DMS53 treated with DMSO at 0.1 percent for 48 hours (cell line): ENCODE results near the gene NEDD1.

Experiments used
- DNase-seq: peaks from one replicate; lab custom pipeline; 2025; ENCODE audit not compliant: unreplicated experiment; lab: John Stamatoyannopoulos, UW

Gene NEDD1

DNA sequence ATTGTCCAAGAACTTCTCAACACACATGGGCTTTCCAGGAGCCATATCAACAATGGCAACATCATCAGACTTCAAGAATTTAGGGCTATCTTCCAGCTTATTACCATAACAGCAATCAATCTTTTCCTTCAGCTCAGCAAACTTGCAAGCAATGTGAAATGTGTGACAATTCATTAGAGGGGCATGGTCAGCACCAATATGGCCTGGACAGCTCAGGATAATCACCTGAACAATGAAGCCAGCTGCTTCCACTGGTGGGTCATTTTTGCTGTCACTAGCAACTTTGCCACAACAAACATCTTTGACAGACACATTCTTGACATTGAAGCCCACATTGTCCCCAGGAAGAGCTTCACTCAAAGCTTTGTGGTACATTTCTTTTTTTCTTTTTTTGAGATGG, 5.9 kb upstream of the NEDD1 start:
- DNase-seq, result no peak

DNA sequence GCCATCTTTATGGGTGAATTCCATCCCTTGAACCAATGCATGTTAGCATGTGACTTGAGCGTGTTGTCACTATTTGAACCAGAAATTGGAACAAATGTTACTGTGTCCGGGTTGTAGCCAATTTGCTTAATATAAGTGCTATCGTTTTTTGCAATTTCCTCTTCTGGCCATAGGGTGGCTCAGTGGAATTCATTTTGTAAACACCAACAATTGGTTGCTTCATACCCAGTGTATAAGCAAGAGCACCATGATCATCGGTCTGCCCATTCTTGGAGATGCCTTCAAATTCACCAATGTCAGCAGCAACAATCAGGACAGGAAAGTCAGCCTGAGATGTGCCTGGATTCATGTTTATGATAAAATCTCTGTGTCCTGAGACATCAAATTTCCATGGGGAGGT, 5.0 kb upstream of the NEDD1 start:
- no peak for DNase-seq

DNA sequence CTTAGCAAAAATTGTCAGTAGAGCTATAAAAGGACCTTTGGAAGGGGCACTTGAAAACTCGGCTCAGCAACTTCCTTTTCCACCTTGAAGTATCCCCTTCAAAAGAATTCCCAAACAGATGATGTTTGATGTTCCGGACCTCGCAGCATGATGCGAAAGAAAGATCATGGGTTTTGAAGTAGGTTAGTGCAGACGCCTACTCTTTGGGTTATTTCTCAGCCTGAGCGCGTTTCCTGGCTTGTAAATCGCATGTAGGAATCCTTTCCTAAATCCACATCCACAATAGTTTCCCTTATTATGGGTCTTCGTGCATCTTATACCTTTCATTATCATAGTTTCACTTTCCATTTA, 584 bp upstream of the NEDD1 start:
- no peak for DNase-seq

DNA sequence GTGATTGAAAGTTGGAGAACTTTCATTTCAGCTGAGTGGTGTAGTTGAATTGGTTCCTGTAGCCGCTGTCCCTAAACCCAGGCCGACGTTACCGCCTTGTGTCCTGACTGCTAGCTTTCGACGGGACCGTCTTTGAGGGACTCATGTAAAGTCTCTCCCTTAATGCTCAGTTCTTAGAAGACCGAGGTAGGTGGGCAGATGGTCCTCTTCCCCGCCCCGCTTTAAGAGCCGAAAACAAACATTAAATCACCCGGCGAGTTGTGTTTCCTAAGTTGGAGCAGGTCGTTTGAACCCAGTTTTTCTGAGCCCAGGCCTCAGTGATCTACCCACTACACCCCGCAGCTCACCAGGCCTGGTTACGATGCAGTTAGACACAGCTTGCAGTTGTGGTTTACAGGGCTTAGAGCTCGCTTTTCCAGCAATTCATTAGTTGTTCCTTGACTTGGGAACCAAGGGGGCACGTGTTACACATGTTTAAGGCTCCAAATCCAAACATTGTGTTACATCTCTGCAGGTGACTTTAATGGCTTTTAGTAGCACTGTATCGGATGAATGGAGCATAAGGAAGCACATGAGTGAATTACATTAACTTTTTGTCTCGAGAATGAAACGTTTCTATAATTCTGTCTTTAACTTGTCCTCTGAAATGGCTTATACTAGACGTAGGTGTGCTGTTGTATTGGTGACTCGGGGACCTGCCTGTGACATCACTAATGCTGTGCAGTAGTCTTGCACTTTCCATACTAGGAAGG, 790 bp downstream of the NEDD1 start:
- peak; percentile 36 for DNase-seq

DNA sequence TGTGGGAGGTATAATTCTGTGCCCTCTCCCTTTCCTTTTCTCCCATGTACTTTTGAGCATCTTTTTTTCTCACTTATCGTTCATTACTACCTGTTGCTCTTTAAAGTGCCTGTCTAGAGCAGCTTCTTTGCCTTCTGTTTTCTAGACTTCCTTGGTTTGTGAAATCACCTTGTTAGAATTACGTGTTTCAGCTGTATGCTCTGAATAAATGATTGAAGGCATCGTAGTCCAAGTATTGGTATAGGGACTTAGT, 1.3 kb downstream of the NEDD1 start:
- DNase-seq, result no peak

DNA sequence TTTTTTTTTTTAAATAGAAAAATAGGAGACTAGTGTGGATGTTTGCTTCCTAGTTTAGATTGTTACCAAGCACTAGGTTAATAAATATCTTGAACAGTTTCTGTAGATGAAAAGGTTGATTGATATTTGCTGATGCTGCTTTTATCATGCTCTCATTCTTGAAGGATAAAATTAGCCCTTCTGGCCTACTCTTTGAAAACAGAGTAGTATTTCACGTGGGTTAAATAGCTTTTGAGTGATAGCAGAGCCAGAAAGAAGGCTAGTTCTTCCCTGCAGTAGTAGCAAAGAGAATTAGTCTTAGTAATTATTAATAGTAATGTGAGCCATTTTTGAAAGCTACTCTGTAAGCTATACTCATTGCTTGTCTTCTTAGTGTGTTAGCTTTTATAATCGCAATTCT, 5.2 kb downstream of the NEDD1 start:
- no peak for DNase-seq

DNA sequence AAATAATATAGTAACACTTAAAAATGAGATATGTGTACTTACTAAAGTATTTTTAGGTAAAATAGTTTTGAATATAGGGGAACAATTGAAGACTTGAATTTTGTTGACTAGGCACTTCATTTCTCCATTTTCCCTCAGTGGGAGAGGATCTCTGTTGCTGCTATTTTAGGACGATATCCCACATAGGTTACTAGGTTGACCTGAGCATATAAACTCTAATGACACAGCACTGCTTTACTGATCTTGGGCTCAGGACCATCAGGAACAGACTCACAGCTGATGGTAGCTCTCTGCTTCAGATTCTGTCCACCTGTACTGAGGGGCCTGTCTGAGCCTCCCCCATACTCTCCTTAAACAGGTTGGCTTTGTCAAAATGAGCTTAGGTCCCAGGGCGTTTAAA, 5.9 kb downstream of the NEDD1 start:
- DNase-seq, result no peak

DNA sequence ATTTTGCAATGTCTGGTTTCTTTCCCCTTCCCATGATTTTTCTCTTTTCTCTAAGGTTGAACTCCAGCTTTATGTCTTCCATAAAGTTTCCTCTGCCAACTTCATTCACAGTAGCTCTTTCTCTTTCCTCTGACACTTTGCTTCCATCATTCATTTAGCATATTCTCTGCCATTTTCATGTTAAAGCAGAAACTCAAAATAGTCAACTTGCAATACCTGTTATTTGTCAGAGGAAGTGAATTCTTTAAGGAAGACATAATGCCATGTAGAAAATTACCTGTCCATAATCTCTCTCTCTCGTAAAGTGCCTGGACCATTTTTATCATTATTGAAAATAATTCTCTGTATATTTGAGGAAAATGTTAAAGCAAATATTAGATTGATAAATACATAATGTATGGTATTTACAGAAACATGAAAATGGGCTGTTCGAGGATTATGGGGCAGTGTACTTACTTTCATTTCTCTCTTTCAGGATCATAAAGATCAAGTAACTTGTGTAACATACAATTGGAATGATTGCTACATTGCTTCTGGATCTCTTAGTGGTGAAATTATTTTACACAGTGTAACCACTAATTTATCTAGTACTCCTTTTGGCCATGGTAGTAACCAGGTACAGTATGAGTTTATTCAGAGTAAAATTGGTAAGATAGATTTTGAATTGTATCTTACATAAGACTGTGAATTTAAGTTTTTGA, 12.6 kb downstream of the NEDD1 start:
- no peak for DNase-seq

DNA sequence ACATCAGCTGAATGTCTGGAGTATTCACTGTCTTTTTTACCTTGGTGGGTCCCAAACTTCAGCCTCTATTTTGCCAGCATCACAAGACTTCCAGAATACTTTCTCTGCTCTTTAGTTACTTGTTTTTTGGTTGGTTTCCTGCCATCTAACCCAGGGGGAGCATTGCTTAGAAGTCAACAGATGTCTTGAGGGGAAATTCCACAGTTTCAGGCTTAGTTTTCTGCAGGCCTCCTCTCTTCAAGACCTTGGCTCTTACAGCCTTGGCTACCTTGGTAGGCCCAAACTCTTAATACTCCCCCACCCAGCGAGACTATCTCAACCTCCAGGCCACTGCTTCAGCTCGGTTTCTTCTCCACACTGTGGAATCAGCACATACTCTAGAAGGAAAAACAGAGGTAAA, 41.7 kb downstream of the NEDD1 start:
- DNase-seq, result no peak

DNA sequence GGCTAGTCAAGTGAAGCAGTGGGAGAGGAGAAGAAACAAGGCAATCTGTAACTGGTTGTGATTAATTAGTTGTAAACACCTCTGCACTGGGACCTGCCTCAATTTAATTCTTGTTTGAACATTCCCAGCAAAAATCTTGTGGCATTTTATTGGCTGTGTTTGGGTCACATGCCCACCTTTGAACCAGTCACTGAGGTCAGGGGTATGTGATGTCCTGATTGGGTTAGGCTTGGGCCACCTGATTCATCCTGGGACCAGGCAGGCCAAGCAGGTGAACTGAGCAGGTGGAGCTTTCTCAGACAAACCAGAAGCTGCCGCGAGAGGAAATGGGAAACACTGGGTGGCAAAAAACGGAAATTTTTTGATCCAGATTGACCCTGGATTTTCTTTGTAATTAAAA, 72.5 kb downstream of the NEDD1 start:
- no peak for DNase-seq

DNA sequence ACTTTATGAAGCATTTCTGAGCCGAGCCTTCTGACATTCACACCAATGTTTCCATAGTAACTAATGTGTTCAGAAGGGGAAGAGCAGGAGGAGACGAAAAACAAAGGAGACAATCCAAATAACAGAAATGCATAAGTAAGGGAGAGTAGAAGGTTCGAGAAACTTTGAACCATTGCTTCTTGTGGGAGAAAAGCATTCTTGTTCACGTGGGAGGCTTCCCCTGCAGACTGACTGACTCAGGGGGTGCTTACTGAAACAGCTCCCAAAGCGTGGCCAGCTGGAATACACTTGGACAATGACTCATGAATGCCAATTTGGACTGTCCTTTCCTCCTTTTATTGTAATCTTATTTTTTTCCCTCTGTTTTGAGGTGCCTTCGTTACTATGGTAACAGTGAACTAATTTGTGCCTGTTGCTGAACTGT, 73.9 kb downstream of the NEDD1 start:
- no peak for DNase-seq

DNA sequence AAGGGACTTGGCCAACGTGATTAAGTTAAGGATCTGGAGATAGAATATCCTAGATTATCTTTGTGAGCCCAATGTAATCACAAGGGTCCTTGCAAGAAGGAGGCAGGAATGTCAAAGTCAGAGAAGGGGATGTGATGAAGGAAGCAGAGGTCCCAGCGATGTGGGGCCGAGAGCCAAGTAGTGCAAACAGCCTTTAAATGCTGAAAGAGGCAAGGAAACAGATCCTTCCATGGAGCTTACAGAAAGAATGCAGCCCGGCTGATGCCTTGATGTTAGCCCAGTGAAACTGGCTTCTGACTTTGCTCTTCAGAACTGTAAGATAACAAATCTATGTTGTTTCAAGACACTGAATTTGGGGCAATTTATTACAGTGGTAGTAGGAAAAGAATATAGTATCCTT, 74.9 kb downstream of the NEDD1 start:
- no peak for DNase-seq

DNA sequence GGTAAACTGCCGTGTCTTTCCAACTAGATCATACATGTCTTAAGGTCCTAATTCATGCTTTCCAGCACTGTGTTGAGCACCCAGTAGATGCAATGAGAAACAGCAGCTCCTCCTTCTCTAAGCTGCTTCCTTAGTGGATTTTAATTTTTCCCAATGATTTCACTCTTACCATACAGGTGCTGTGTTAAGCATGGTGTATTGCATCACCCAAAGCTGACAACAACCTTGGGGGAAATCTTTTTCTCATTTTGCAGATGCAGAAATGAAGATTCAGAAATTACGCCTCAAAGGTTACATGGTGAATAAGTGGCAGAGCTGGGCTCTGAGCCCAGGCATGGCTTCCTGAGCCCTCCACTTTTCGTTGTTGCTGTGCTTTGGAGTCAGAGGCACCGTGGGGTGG, 75.6 kb downstream of the NEDD1 start:
- no peak for DNase-seq

DNA sequence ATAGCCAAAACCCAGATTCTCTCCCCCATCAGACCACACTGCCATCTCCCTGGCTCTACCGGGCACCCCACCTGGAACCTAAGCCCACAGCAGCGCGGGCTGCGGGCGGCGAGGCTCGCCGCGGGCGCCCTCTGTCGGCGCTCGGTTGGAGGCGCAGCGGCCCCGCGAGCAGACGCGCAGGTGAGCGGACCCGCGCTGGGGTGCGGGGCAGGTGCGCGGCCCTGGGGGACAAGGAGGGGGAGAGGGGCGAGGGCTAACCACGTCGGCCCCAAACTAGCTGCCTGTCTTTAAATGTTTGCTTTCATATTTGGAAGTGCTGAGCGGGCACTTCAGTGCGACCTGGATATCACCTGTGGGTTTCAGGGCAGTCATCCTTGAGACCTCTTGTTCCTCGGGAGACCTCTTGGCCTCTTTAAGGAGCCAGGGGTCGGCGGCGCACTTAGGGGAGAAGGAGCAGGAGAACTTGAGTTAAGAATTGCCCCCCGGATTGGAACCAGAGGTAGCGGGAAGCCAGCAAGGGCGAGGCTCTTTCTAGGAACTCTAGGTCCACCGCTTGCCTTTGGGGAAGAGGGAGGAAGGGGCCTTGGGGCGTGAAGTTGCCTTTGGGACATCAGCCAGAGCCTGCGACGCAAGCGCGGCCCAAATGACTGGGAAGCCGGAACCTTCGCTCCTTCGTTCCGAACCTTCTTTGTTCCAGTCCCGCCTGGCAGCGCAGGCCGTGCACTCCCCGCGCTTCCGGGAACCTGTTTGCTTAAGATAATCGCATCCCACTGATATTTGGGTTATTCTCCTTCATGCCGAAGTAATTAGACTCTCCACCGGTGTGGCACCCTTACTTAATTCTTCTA, 78.7 kb downstream of the NEDD1 start:
- peak; percentile 55 for DNase-seq

DNA sequence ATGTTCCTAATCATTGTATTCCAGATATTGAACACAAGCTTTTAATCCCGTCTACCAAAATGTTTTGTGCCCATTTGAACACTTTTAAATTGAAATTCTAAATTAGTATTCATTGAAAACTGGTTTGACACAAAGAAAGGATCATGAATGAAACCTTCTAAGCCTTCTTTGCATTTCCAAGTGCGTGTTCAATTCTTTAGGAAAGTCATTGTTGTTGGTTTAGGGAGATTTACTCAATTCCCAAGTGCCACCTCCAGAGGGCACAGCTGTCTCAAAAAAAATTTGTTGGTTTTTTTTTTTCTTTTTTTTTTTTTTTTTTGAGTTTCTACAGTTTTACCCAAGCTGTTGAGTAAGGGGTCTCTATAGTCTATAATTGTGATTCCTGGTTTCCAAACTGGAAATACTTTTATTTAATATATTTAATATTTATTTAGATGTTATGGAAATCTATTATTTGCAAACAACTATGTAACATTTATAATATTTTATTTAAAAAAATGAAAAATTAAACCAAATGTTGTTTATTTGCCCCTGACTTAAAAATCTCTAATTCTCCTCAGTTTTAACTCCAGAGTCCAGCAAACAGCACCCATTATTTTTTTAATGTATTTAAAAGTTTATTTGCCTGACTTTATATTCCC, 79.9 kb downstream of the NEDD1 start:
- DNase-seq, result peak; percentile 82

DNA sequence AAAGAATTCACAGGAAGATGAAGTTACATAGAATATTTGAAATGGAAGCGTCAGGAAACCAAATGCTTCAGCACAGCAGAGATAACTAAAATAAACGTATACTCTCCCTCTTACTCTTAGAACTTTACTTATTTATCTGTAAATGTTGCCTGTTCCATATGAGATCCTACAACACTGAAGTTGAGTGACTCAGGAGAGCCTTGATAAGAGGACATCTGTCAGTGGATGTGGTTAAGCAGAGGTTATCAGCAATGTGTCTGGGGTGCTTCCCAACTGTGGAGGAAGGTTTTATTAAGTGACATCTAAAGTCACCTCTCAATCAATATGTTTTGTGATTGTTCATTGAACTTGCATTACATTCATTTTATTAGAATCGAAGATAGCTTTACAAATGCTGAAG, 81.9 kb downstream of the NEDD1 start:
- no peak for DNase-seq

DNA sequence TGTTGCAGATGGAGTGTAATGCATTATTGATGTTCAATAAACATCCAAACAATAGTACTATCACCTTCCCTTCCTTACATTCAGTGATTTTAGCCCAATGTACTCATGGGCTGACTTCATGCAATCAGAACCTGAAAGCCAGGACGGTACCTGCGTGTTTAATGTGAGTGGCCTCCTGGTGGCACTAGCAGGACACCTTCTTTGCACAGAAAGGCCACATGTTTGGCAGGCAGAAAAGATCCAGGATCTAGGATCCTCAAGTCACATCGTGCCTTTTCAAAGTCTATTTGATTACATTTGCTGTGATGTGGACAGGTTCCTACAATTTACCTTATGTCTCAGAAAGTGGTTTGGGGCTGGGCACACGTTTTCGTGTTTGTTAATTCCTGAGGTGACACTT, 82.9 kb downstream of the NEDD1 start:
- DNase-seq, result no peak

DNA sequence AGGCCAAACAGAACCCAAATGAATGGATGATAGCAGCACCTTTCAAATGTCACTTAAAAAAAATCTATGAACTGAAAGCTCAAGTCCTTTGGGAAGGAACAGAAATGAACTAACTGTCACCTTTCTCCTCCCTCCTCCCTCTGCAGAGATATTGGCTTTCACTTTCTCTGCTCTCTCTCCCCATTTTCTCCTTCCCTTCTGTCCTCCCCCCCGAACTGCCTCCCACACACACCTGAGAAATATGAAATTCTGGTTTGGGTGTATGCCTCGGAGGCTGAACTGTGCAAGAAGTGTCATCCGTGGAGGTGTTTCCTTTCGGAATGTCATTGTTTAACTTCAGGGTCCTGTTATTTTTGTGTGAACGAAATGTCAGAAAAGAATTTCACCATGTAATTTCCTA, 87.8 kb downstream of the NEDD1 start:
- no peak for DNase-seq

DNA sequence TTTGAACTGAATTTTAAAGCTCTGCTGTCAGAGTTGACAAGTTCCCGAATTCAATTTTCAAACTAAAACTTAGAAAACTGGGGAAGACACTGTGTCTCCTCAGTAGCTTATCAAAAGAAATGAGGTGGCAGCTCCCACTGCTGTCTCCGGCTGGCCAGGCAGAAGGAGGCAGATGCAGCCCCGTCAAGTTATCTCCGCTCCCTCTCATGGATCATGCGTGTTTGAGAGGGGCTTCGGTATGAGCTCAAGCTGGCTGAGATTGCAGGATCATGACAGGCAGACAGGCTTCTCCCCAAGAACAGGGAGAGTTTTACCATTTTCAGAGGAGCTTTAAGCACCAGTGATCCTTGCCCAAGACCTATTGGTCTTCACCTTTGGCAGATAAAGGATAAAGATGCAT, 88.8 kb downstream of the NEDD1 start:
- DNase-seq, result no peak

DNA sequence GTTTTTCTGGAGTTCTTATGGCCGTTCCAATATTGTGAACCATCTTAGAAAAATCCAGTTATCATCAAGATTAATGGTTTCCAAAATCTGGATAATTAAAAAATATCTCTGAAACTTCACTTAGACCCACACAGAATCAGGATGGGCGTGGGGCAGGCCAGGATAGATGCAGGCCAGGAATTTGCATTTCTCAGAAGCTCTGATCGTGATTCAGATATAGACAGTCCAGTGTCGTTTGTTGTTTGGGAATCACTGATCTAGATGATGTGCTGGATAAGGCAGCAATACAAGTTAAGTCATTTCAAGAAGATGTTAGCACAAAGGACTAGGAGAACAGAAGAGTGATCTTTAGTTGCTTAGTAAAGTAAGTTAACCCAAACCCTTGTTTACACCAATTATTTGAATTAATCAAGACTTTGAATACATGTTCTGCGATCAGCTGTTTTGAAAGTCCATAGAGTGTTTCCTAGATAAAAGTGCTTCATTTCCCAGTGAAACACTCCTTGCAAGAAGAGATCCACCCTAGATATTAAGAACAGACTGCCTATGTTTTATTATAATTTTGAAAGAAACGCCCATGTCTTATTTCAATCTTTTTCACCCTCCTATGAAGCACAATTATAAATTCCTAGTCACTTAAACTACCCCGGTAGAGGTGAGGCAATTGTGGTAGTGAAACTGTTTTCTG, 90.9 kb downstream of the NEDD1 start:
- DNase-seq, result no peak

DNA sequence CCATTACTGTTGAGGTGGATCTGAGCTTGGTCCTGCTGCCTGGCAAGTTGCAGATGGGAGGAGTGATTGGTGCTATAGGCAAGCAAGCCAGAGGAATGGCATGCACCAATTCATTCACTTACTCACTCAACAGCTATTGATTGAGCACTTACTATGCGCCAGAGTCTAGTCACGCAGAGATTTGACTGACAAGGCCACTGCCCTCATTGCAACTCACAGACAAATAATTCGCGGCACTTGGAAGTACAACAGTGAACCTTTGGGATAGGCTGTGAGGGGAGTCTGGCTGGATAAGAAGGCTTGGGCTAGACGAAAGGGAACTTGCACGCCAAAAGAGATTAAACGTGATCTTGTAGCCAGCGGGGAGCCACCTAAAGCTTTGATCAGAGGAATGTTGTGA, 96.2 kb downstream of the NEDD1 start:
- no peak for DNase-seq
